Progenitor cell of endocrine pancreas (in vitro differentiated cells): ENCODE measurements around the gene TBL1XR1. TPM values are rescaled to one million over a fixed set of nuclear protein-coding genes. Genes with fewer than 3 reads are reported as not detected.

Experiments used
- DNase-seq: peaks from one replicate; pipeline ENCODE4 v3.0.0; 2021; ENCODE audit warnings: low spot score; ENCODE audit not compliant: unreplicated experiment
- H3K27ac Mint-ChIP-seq: 2 replicates; pipeline ENCODE4 v1.8.0; 2021; ENCODE audit warnings: mild to moderate bottlenecking, moderate library complexity, mixed read lengths
- H3K27me3 Mint-ChIP-seq: 2 replicates; pipeline ENCODE4 v1.8.0; 2021; ENCODE audit warnings: mixed read lengths
- H3K36me3 Mint-ChIP-seq: 2 replicates; pipeline ENCODE4 v1.8.0; 2022; ENCODE audit warnings: mixed read lengths; ENCODE audit not compliant: insufficient read depth
- H3K4me1 Mint-ChIP-seq: 2 replicates; pipeline ENCODE4 v1.8.0; 2021; ENCODE audit warnings: low read depth, mixed read lengths
- H3K4me3 Mint-ChIP-seq: 2 replicates; pipeline ENCODE4 v1.8.0; 2021; ENCODE audit warnings: low read depth, mild to moderate bottlenecking, moderate library complexity, mixed read lengths
- H3K9me3 Mint-ChIP-seq: 2 replicates; pipeline ENCODE4 v1.8.0; 2021; ENCODE audit warnings: low read depth, mixed read lengths
- CTCF ChIP-seq: fragments of 200-600 bp; sonication (generic); IDR thresholded peaks from one replicate; pipeline ENCODE4 v1.5.0; 2021; ENCODE audit warnings: antibody characterized with exemption, mild to moderate bottlenecking; ENCODE audit not compliant: unreplicated experiment
- total RNA-seq: library from RNA; stranded (reverse); gene quantifications from 2 replicates; pipeline ENCODE4 v1.2.1, GENCODE V29; 2021

TBL1XR1 gene
- total RNA-seq, 1 donor from 2014 or later, result 207 TPM

- peaks cover 18% of the 10 kb centered on the region for H3K4me1 Mint-ChIP-seq
- peak overlapping the region; percentile 85 for H3K27ac Mint-ChIP-seq
- peaks cover 6% of the 10 kb centered on the region for H3K36me3 Mint-ChIP-seq
Observed at GRCh38 chr3:177179281-177180067, 17.8 kb downstream of the TBL1XR1 start.

GRCh38 chr3:177177749-177178221, 19.5 kb downstream of the TBL1XR1 start:
- DNase-seq, result no peak
- peaks cover 20% of the 10 kb centered on the region for H3K4me1 Mint-ChIP-seq

More at GRCh38 chr3:177179281-177180067, 17.8 kb downstream of the TBL1XR1 start:
- H3K4me3 Mint-ChIP-seq, result no peak overlapping the region
- no peak for DNase-seq
- TF ChIP-seq CTCF, result no peak
- peaks cover 3% of the 10 kb centered on the region for H3K9me3 Mint-ChIP-seq
- no peaks in the 10 kb centered on the region for H3K27me3 Mint-ChIP-seq

GRCh38 chr3:177174607-177175170, 22.6 kb downstream of the TBL1XR1 start:
- H3K4me3 Mint-ChIP-seq, result no peak overlapping the region
- H3K36me3 Mint-ChIP-seq, result peaks cover 7% of the 10 kb centered on the region
- peaks cover 26% of the 10 kb centered on the region for H3K4me1 Mint-ChIP-seq
- no peaks in the 10 kb centered on the region for H3K9me3 Mint-ChIP-seq
- no peak for TF ChIP-seq CTCF
- DNase-seq, result no peak
- H3K27ac Mint-ChIP-seq, result peak overlapping the region; percentile 2
- no peaks in the 10 kb centered on the region for H3K27me3 Mint-ChIP-seq

More at GRCh38 chr3:177177749-177178221, 19.5 kb downstream of the TBL1XR1 start:
- H3K36me3 Mint-ChIP-seq, result peaks cover 6% of the 10 kb centered on the region
- no peaks in the 10 kb centered on the region for H3K27me3 Mint-ChIP-seq
- H3K9me3 Mint-ChIP-seq, result peaks cover 3% of the 10 kb centered on the region
- no peak for TF ChIP-seq CTCF
- peak overlapping the region; percentile 81 for H3K27ac Mint-ChIP-seq
- H3K4me3 Mint-ChIP-seq, result no peak overlapping the region

GRCh38 chr3:177169936-177170722, 27.2 kb downstream of the TBL1XR1 start:
- TF ChIP-seq CTCF, result no peak
- no peak for DNase-seq
- Mint-ChIP-seq H3K27ac (peak overlapping the region; percentile 53), H3K27me3 (no peaks in the 10 kb centered on the region), H3K9me3 (peaks cover 8% of the 10 kb centered on the region), H3K4me1 (peaks cover 22% of the 10 kb centered on the region), H3K36me3 (peaks cover 14% of the 10 kb centered on the region), H3K4me3 (no peak overlapping the region)

GRCh38 chr3:177168431-177168830, 28.9 kb downstream of the TBL1XR1 start:
- Mint-ChIP-seq H3K9me3 (peaks cover 10% of the 10 kb centered on the region), H3K27ac (no peak overlapping the region), H3K4me1 (peaks cover 16% of the 10 kb centered on the region), H3K4me3 (no peak overlapping the region), H3K36me3 (peaks cover 21% of the 10 kb centered on the region), H3K27me3 (no peaks in the 10 kb centered on the region)
- DNase-seq, result no peak
- no peak for TF ChIP-seq CTCF
